Tibial nerve (tissue), 4 donors: ENCODE data around the gene IGF2R. TPM values are rescaled to one million over a fixed set of nuclear protein-coding genes. Genes with fewer than 3 reads are reported as not detected.
A peak's percentile ranks its signal among the peaks of the same experiment; 100 is the strongest.
"Not testable (repeated sequence)": the region's sequence is repeated elsewhere in the genome, so short reads cannot be mapped to it uniquely, and the experiment has no call there.

ENCODE experiments used
- DNase-seq, 2 donors: peaks; one replicate each; pipeline ENCODE4 v3.0.0-alpha.2; 2019; ENCODE audit warnings: low spot score in 2 of 2
- H3K27ac ChIP-seq, 4 donors: fragments of 200-600 bp; sonication (generic) in 3 of 4; one replicate each; pipeline ENCODE4 v1.5.1; 2017 to 2019; ENCODE audit warnings: mild to moderate bottlenecking in 1 of 4
- H3K27me3 ChIP-seq, 2 donors: fragments of 200-600 bp; sonication (generic) in 1 of 2; one replicate each; pipeline versions ENCODE4 v1.5.1 to v1.6.0; 2017 to 2019
- H3K36me3 ChIP-seq, 3 donors: fragments of 200-600 bp; sonication (generic); one replicate each; pipeline ENCODE4 v1.5.1; 2018 to 2019
- H3K4me1 ChIP-seq, 4 donors: fragments of 200-600 bp; sonication (generic) in 3 of 4; one replicate each; pipeline ENCODE4 v1.5.1; 2017 to 2019
- H3K4me3 ChIP-seq, 4 donors: fragments of 200-600 bp; sonication (generic) in 3 of 4; one replicate each; pipeline ENCODE4 v1.5.1; 2017 to 2019; ENCODE audit warnings: mild to moderate bottlenecking in 1 of 4, moderate library complexity in 1 of 4
- H3K9me3 ChIP-seq, 4 donors: fragments of 200-600 bp; sonication (generic) in 3 of 4; one replicate each; pipeline ENCODE4 v1.5.1; 2017 to 2019
- EP300 ChIP-seq, 2 donors: sonication (generic); formaldehyde crosslinking; IDR thresholded peaks; one replicate each; pipeline ENCODE4 v1.6.1; 2017; ENCODE audit warnings: antibody characterized with exemption in 2 of 2, mild to moderate bottlenecking in 1 of 2
- POLR2A ChIP-seq, 2 donors: fragments of 450-650 bp; IDR thresholded peaks; one replicate each; pipeline ENCODE4 v1.6.1; 2017; ENCODE audit warnings: antibody characterized with exemption in 2 of 2, mild to moderate bottlenecking in 2 of 2, moderate library complexity in 2 of 2
- WGBS, 2 donors: methylation state at CpG; one replicate each; pipeline ENCODE4 v1.1.5; 2018; 5-methylcytosine and 5-hydroxymethylcytosine counted together
- total RNA-seq, 4 donors: library from RNA; depleted of rRNA; stranded (reverse); fragments of >200 nt; gene quantifications; one replicate each; pipeline ENCODE4 v1.1.0, GENCODE V29; 2016
- TF ChIP-seq, protein P1 (sequence below), 5 experiments: fragments of 200-600 bp in 3 of 5; fragments of 450-650 bp in 2 of 5; sonication (generic) in 3 of 5; IDR thresholded peaks; one replicate each; pipeline ENCODE4 v1.5.1; 2016 to 2019; ENCODE audit warnings: antibody characterized with exemption in 5 of 5, mild to moderate bottlenecking in 3 of 5, moderate library complexity in 2 of 5

The IGF2R gene
- total RNA-seq, 4 donors from 2014 or later = 60.1 to 81.3 (median 68.5) TPM

- Histone ChIP-seq H3K27me3 (no peaks in the 10 kb centered on the region), H3K36me3 (peaks cover 4 to 93% (median 46%) of the 10 kb centered on the region in 3 donors), H3K4me1 (peaks cover 0 to 4% (median 0%) of the 10 kb centered on the region in 4 donors), H3K27ac (no peak overlapping the region), H3K9me3 (no peaks in the 10 kb centered on the region), H3K4me3 (no peak overlapping the region)
- 92 to 96% methylated on average over 8 of the region's 8 CpGs for WGBS, 2 donors
- DNase-seq = no peak
- TF ChIP-seq, protein P1, sequence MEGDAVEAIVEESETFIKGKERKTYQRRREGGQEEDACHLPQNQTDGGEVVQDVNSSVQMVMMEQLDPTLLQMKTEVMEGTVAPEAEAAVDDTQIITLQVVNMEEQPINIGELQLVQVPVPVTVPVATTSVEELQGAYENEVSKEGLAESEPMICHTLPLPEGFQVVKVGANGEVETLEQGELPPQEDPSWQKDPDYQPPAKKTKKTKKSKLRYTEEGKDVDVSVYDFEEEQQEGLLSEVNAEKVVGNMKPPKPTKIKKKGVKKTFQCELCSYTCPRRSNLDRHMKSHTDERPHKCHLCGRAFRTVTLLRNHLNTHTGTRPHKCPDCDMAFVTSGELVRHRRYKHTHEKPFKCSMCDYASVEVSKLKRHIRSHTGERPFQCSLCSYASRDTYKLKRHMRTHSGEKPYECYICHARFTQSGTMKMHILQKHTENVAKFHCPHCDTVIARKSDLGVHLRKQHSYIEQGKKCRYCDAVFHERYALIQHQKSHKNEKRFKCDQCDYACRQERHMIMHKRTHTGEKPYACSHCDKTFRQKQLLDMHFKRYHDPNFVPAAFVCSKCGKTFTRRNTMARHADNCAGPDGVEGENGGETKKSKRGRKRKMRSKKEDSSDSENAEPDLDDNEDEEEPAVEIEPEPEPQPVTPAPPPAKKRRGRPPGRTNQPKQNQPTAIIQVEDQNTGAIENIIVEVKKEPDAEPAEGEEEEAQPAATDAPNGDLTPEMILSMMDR (IDR thresholded peaks at IDR 0.05) = no peak
These were observed 117.9 kb downstream of the IGF2R start for GRCh38 chr6:160086754-160087153.

DNA sequence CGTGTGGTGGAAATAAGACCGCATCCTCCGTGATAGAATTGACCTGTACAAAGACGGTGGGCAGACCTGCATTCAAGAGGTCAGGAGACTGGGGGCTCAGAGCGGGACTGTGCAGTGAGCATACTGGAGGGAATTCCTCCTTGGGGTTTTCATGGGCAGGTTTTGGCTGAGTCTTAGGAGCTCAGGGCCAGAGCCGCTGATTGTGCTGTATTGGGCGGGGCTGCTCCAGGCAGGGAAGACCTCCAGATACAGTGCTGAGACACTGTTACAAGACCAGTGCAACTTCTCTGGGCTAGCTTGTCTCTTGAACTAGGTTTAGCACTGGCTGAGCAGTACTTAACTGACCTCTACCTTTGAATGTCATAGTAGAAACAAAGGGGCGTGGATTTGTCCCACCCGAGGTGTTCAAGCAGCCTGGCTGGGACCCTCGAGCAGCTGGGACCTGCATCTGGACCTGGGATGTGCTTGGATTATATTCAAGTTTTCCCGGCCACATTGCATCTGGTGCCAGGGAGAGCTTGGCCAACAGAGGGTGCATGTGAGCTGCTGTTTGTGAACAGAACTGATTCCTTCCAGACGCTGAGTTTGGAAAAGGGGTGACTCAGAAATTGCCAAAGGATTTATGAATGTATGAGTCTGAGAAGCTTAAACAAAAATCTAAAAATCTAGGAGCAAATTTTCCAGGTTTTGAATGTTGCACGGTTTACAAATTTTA, 119.3 kb downstream of the IGF2R start:
- Histone ChIP-seq H3K4me3 (no peak overlapping the region), H3K27me3 (no peaks in the 10 kb centered on the region), H3K4me1 (peaks cover 0 to 4% (median 0%) of the 10 kb centered on the region in 4 donors), H3K27ac (no peak overlapping the region), H3K9me3 (no peaks in the 10 kb centered on the region), H3K36me3 (peaks cover 5 to 93% (median 48%) of the 10 kb centered on the region in 3 donors)
- WGBS, 2 donors = 50 to 62% methylated on average over 13 of the region's 13 CpGs
- peak in 1 of 2 donors; percentile 35 for TF ChIP-seq EP300 (IDR thresholded peaks at IDR 0.05)
- TF ChIP-seq POLR2A (IDR thresholded peaks at IDR 0.05) = no peak
- TF ChIP-seq, protein P1 (IDR thresholded peaks at IDR 0.05) = peak; percentile 52 to 71 (median 63)
- DNase-seq = peak; percentile 57 to 84

DNA sequence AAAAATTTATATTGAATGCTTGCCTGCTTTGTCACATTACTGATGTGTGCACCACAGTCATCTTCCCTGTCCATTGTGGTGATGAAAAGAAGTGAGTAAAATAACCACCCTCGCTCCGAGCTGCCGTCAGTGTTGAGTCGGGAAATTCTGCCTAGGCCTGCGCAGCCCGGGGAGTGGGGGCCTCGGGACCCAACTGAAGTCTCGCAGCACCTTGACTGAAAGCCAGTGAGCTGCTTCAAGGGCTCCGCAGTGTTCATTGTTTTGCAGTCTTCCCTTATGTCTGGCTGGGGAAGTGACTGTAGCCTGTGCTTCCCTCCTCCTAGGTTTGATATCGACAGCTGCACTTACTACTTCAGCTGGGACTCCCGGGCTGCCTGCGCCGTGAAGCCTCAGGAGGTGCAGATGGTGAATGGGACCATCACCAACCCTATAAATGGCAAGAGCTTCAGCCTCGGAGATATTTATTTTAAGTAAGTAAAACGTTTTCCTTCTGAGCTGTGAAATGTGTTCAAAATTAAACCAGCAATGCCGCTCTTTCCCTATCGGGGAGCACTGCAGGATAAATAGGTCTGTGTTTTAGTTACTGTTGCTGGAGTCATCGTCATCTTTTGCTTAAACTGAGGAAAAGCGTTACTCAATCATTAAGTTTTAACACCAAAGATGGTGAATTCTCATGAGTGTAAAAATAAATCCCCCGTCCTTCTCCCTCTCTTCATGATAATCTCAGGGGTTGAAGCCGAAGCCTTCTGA, 120.1 kb downstream of the IGF2R start:
- TF ChIP-seq EP300 (IDR thresholded peaks at IDR 0.05) (no peak), POLR2A (IDR thresholded peaks at IDR 0.05) (no peak)
- TF ChIP-seq, protein P1 (IDR thresholded peaks at IDR 0.05) = no peak
- no peak overlapping the region for H3K4me3 ChIP-seq
- peaks cover 5 to 93% (median 45%) of the 10 kb centered on the region in 3 donors for H3K36me3 ChIP-seq

DNA sequence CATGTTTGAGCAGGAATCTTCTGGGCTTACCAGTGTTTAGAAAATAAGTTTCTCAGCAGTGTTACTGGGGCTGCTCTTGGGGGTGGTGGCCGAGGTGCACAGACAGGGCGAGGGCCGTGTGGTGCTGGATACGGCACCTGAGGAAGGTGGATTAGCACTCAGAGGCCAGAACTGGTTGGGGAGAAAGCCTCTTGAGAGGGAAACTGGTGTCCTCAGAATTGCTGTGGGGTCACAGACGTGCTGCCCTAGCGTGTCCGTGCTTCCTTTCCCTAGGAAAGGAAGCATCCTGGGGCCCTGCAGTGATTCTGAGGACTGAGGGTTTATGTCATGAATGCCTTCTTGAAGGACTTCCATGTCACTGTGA, 120.6 kb downstream of the IGF2R start:
- 90 to 91% methylated on average over 7 of the region's 7 CpGs for WGBS, 2 donors
- Histone ChIP-seq H3K27me3 (no peaks in the 10 kb centered on the region), H3K27ac (no peak overlapping the region), H3K4me1 (peaks cover 0 to 4% (median 0%) of the 10 kb centered on the region in 4 donors), H3K9me3 (no peaks in the 10 kb centered on the region), H3K36me3 (peaks cover 5 to 93% (median 39%) of the 10 kb centered on the region in 3 donors), H3K4me3 (no peak overlapping the region)
- TF ChIP-seq, protein P1 (IDR thresholded peaks at IDR 0.05) = no peak
- TF ChIP-seq POLR2A (IDR thresholded peaks at IDR 0.05) = no peak
- TF ChIP-seq EP300 (IDR thresholded peaks at IDR 0.05) = no peak
- DNase-seq = no peak

More for the DNA sequence above, 120.1 kb downstream of the IGF2R start:
- H3K9me3 ChIP-seq = no peaks in the 10 kb centered on the region
- H3K27ac ChIP-seq = no peak overlapping the region
- WGBS, 2 donors = 80 to 81% methylated on average over 21 of the region's 21 CpGs
- peaks cover 0 to 4% (median 0%) of the 10 kb centered on the region in 4 donors for H3K4me1 ChIP-seq
- no peaks in the 10 kb centered on the region for H3K27me3 ChIP-seq
- DNase-seq = no peak

DNA sequence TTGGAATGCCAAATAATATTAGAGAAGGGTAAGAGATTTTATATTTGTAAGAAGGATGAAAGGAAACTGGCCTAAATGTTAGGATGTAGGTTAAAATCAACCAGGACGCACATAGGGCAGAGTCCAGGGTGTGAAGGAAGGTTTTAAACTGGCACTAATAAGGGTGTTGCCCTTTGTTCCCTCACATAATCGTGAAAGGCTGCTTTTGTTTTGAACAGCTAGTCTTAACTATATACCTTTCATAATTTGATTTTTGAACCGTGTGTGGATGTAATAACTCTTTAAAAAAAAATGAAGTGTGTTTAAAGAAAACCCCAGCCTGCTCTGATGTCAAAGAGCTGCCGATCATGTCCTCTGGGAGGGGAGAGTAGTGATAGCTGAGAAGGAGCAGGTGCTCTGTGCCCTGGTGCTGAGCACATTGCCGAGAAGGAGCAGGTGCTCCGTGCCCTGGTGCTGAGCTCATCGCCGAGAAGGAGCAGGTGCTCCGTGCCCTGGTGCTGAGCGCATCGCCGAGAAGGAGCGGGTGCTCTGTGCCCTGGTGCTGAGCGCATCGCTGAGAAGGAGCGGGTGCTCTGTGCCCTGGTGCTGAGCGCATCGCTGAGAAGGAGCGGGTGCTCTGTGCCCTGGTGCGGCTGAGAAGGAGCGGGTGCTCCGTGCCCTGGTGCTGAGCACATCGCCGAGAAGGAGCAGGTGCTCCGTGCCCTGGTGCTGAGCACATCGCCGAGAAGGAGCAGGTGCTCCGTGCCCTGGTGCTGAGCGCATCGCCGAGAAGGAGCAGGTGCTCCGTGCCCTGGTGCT, 121.8 kb downstream of the IGF2R start:
- peaks cover 5 to 92% (median 30%) of the 10 kb centered on the region in 3 donors for H3K36me3 ChIP-seq
- not testable (repeated sequence) for H3K27me3 ChIP-seq, H3K27ac ChIP-seq, H3K4me1 ChIP-seq, H3K4me3 ChIP-seq, H3K9me3 ChIP-seq, DNase-seq
- WGBS, 2 donors = 92 to 94% methylated on average over 25 to 29 of the region's 32 CpGs

- 96 to 97% methylated on average over 6 of the region's 6 CpGs for WGBS, 2 donors
- not testable (repeated sequence) for DNase-seq, H3K4me3 ChIP-seq, H3K4me1 ChIP-seq, H3K9me3 ChIP-seq, H3K27ac ChIP-seq, H3K27me3 ChIP-seq
- peaks cover 5 to 92% (median 29%) of the 10 kb centered on the region in 3 donors for H3K36me3 ChIP-seq
These were observed 123.3 kb downstream of the IGF2R start for GRCh38 chr6:160092176-160092575.
